Breast epithelium (tissue), 4 donors: ENCODE measurements around the gene EFNA1. TPM values are rescaled to one million over a fixed set of nuclear protein-coding genes. Genes with fewer than 3 reads are reported as not detected.
"Not testable (repeated sequence)": the region's sequence is repeated elsewhere in the genome, so short reads cannot be mapped to it uniquely, and the experiment has no call there.

ENCODE experiments used
- DNase-seq, 2 donors: peaks; one replicate each; pipeline ENCODE4 v3.0.0-alpha.2; 2019; ENCODE audit warnings: low spot score in 2 of 2
- H3K27ac ChIP-seq, 2 donors: fragments of 200-600 bp; sonication (generic) in 1 of 2; one replicate each; pipeline ENCODE4 v1.5.1; 2016 to 2019; ENCODE audit warnings: mild to moderate bottlenecking in 1 of 2
- H3K27me3 ChIP-seq, 2 donors: fragments of 200-600 bp; sonication (generic) in 1 of 2; one replicate each; pipeline versions ENCODE4 v1.5.1 to v1.6.0; 2017 to 2019; ENCODE audit warnings: control low read depth in 1 of 2, mild to moderate bottlenecking in 1 of 2
- H3K36me3 ChIP-seq: fragments of 200-600 bp; one replicate; pipeline ENCODE4 v1.5.1; 2019
- H3K4me1 ChIP-seq, 2 donors: fragments of 200-600 bp; sonication (generic); one replicate each; pipeline ENCODE4 v1.5.1; 2016 to 2019; ENCODE audit warnings: control low read depth in 1 of 2
- H3K4me3 ChIP-seq, 3 donors: fragments of 200-600 bp; sonication (generic); 1 replicate in 2 of 3; 2 replicates in 1 of 3; pipeline ENCODE4 v1.5.1; 2016 to 2019; ENCODE audit warnings: mild to moderate bottlenecking in 3 of 3, moderate library complexity in 2 of 3
- H3K9me3 ChIP-seq, 2 donors: fragments of 200-600 bp; sonication (generic) in 1 of 2; one replicate each; pipeline ENCODE4 v1.5.1; 2016 to 2019; ENCODE audit warnings: control low read depth in 1 of 2
- CTCF ChIP-seq, 3 donors: fragments of 450-650 bp; IDR thresholded peaks; one replicate each; pipeline ENCODE4 v1.5.1; 2016 to 2017; ENCODE audit warnings: antibody characterized with exemption in 3 of 3, mild to moderate bottlenecking in 3 of 3, moderate library complexity in 3 of 3
- POLR2A ChIP-seq: fragments of 450-650 bp; IDR thresholded peaks from one replicate; pipeline ENCODE4 v1.6.1; 2016; ENCODE audit warnings: antibody characterized with exemption, mild to moderate bottlenecking, moderate library complexity
- POLR2AphosphoS5 ChIP-seq, 3 donors: sonication (generic); formaldehyde crosslinking; IDR thresholded peaks; one replicate each; pipeline ENCODE4 v1.6.1; 2017; ENCODE audit warnings: antibody characterized with exemption in 3 of 3
- intact Hi-C: fragments of 100-400 bp; cut with DNase I; formaldehyde crosslinking; loops from one replicate; pipeline ENCODE4 v1.15.1; 2023; ENCODE audit warnings: low total_unique reads
- total RNA-seq, 3 donors: library from RNA; depleted of rRNA; stranded (reverse); fragments of >200 nt; gene quantifications; one replicate each; pipeline ENCODE4 v1.1.0, GENCODE V29; 2016

EFNA1 gene
- total RNA-seq, 3 donors from 2014 or later: 18.7 to 163 (median 120) TPM

GRCh38 chr1:155158991-155159390 is 31.3 kb downstream of the EFNA1 start:
- no peaks in the 10 kb centered on the region for H3K36me3 ChIP-seq
- intact Hi-C loops: no loop called here
- no peaks in the 10 kb centered on the region for H3K9me3 ChIP-seq
- DNase-seq: peak in 1 of 2 donors; percentile 34
- no peak overlapping the region for H3K27ac ChIP-seq
- H3K27me3 ChIP-seq: no peaks in the 10 kb centered on the region
- no peaks in the 10 kb centered on the region for H3K4me1 ChIP-seq
- TF ChIP-seq POLR2AphosphoS5 (IDR thresholded peaks at IDR 0.05): no peak
- TF ChIP-seq POLR2A: no peak
- TF ChIP-seq CTCF (IDR thresholded peaks at IDR 0.05): no peak
- no peak overlapping the region for H3K4me3 ChIP-seq

DNA sequence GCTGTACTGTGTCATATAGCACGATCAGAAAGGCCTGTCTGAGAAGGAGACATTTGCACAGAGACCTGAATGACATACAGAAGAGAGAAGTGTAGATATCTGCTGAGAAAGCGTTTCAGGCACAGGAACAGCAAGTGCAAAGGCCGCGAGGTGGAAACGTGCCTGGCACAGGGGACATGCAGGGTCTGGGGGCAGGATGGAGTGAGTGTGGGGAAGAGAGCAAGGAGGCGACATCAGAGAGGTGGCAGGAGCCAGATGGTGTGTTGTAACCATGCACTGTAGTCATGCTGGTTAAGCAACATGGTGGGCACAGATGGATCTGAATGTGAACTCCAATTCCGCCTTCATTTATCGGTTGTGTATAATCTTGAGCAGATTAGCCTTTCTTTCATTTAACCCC is 32.5 kb downstream of the EFNA1 start:
- no peak for DNase-seq
- intact Hi-C loops: no loop called here
- Histone ChIP-seq H3K27ac (no peak overlapping the region), H3K9me3 (no peaks in the 10 kb centered on the region), H3K4me1 (no peaks in the 10 kb centered on the region), H3K27me3 (no peaks in the 10 kb centered on the region), H3K4me3 (no peak overlapping the region), H3K36me3 (no peaks in the 10 kb centered on the region)
- TF ChIP-seq POLR2AphosphoS5 (IDR thresholded peaks at IDR 0.05) (no peak), POLR2A (no peak), CTCF (IDR thresholded peaks at IDR 0.05) (no peak)

DNA sequence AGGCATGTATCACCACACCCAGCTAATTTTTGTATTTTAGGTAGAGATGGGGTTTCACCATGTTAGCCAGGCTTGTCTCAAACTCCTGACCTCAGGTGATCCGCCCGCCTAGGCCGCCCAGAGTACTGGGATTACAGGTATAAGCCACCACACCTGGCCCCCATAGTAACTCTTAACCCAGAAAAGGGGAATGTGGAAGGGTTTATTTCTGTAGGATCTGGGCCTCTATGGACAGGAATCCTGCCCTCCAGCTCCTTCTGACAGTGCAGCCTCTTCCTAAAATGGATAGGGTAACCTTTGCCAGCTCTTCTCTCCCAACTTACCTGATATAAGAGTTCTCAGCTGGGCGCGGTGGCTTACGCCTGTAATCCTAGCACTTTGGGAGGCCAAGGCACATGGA is 35.0 kb downstream of the EFNA1 start:
- not testable (repeated sequence) for H3K4me1 ChIP-seq

DNA sequence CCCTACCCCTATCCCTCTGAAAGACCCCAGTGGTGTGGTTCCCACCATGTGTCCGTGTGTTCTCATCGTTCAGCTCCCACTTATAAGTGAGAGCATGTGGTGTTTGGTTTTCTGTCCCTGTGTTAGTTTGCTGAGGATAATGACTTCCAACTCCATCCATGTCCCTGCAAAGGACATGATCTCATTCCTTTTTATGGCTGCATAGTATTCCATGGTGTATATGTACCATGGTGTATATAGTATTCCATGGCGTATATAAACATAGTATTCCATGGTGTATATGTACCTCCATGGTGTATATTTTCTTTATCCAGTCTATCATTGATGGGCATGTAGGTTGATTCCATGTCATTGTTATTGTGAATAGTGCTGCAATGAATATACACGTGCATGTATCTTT is 36.1 kb downstream of the EFNA1 start:
- H3K9me3 ChIP-seq, H3K27ac ChIP-seq, intact Hi-C loops, H3K4me3 ChIP-seq, H3K27me3 ChIP-seq, H3K36me3 ChIP-seq, DNase-seq, H3K4me1 ChIP-seq: not testable (repeated sequence)

More for the DNA sequence above, 35.0 kb downstream of the EFNA1 start:
- DNase-seq, H3K9me3 ChIP-seq, H3K4me3 ChIP-seq, intact Hi-C loops, H3K36me3 ChIP-seq, H3K27ac ChIP-seq, H3K27me3 ChIP-seq: not testable (repeated sequence)

DNA sequence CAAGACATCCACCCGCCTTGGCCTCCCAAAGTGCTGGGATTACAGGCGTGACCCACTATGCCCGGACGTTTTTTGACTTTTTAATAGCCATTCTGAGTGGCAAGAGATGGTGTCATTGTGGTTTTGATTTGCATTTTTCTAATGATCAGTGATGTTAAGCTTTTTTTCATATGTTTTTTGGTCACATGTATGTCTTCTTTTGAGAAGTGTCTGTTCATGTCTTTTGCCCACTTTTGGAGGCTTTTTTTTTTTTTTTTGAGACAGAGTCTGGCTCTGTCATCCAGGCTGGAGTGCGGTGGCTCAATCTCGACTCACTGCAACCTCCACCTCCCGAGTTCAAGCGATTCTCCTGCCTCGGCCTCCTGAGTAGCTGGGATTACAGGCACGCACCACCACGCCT is 36.9 kb downstream of the EFNA1 start:
- intact Hi-C loops: loop anchor here (5.0 kb wide), 1 partner anchor 72 kb away; no protein-coding TSS in a partner anchor
- DNase-seq, H3K4me1 ChIP-seq: not testable (repeated sequence)

GRCh38 chr1:155166051-155166470 is 38.4 kb downstream of the EFNA1 start:
- peak overlapping the region in 1 of 3 donors; percentile 50 for H3K4me3 ChIP-seq
- H3K4me1 ChIP-seq: peaks cover 0 to 3% of the 10 kb centered on the region in 2 donors
- H3K27ac ChIP-seq: peak overlapping the region; percentile 21 to 79
- no peak for DNase-seq
- H3K27me3 ChIP-seq: no peaks in the 10 kb centered on the region
- TF ChIP-seq POLR2A (no peak), POLR2AphosphoS5 (IDR thresholded peaks at IDR 0.05) (no peak), CTCF (IDR thresholded peaks at IDR 0.05) (no peak)
- no peaks in the 10 kb centered on the region for H3K9me3 ChIP-seq
- intact Hi-C loops: loop anchor here (5.0 kb wide), 1 partner anchor 74 kb away; no protein-coding TSS in a partner anchor
- no peaks in the 10 kb centered on the region for H3K36me3 ChIP-seq

More for the DNA sequence above, 36.9 kb downstream of the EFNA1 start:
- not testable (repeated sequence) for H3K27ac ChIP-seq, H3K9me3 ChIP-seq, H3K36me3 ChIP-seq, H3K27me3 ChIP-seq, H3K4me3 ChIP-seq
